Right lobe of liver (tissue), 4 donors: ENCODE data around the gene RASL12.

ENCODE experiments used
- CTCF ChIP-seq, 4 donors: fragments of 200-600 bp in 3 of 4; fragments of 450-650 bp in 1 of 4; IDR thresholded peaks; one replicate each; pipeline versions ENCODE4 v1.5.1 to v1.8.0; 2016 to 2022; ENCODE audit warnings: antibody characterized with exemption in 4 of 4, mild to moderate bottlenecking in 2 of 4
- POLR2A ChIP-seq: fragments of 450-650 bp; IDR thresholded peaks from one replicate; pipeline ENCODE4 v1.6.1; 2017; ENCODE audit warnings: antibody characterized with exemption, mild to moderate bottlenecking
- donor health status: DM: no; HTN: no; CAD: no.
- donor health status: DM: no; HTN: no; CAD: no.
- donor health status: DM: no; HTN: yes; CAD: no.

DNA sequence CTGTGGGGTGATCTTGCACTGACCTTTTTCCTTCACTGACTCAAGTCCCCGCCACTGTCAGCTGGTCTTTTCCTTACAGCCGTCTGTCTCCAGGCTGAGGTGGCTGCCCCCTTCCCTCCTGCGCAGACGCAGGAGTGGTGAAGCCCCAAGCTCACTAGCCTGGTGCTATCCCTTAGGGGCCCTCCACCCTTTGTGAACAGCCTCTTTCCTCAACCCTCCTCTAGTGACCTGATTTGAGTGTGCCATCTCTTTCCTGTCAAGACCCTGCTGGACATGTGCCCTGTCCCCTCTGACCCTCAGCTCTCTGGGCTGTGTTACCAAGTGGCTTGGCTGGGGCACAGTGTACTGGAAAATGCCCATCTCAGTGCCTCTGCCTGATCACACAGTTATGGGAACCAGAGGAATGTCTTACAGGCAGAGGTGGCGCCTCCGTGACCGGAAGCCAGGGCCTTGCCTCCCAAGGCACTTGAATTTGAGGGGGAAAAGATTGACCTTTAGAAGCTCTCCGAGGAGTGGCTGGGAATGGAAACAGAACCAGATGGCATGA lies 17.5 kb upstream of the RASL12 start:
- no peak for TF ChIP-seq CTCF (IDR thresholded peaks at IDR 0.05)
- no peak for TF ChIP-seq POLR2A
